Naive thymus-derived CD4-positive, alpha-beta T cell (primary cell): Measurements from ENCODE around the gene PRR23C. TPM values are rescaled to one million over a fixed set of nuclear protein-coding genes. Genes with fewer than 3 reads are reported as not detected.

Experiments used
- ATAC-seq: fragments of 150-1000 bp; cut with Tn5 transposase; 2 replicates; pipeline ENCODE4 v1.10.0; 2021; ENCODE audit warnings: mild to moderate bottlenecking, moderate library complexity
- CTCF ChIA-PET: fragments of 350-600 bp; sonication (Branson Sonifier 250); formaldehyde crosslinking; loops from one replicate; lab custom pipeline; 2021; ENCODE audit warnings: antibody characterized with exemption; lab: Charles Lee
- POLR2A ChIA-PET: fragments of 350-600 bp; sonication (Branson Sonifier 250); formaldehyde crosslinking; loops from one replicate; lab custom pipeline; 2021; ENCODE audit warnings: antibody characterized with exemption, inconsistent platforms; lab: Charles Lee
- DNase-seq, 9 donors: peaks; one replicate each; pipeline versions ENCODE4 v3.0.0 to v3.0.0-alpha.2; 2020 to 2022; ENCODE audit warnings: mixed read lengths in 1 of 9
- H3K27ac ChIP-seq: one replicate; pipeline ENCODE4 v1.7.0; 2013; ENCODE audit warnings: mild to moderate bottlenecking, low read depth, low read length, moderate library complexity
- H3K27me3 ChIP-seq, 2 donors: one replicate each; pipeline ENCODE4 v1.7.0; 2013; ENCODE audit warnings: low read length in 2 of 2, mild to moderate bottlenecking in 2 of 2, moderate library complexity in 2 of 2; ENCODE audit not compliant: control insufficient read depth in 2 of 2, insufficient read depth in 2 of 2
- H3K36me3 ChIP-seq, 3 experiments: 1 replicate in 2 of 3; 2 replicates in 1 of 3; pipeline ENCODE4 v1.7.0; 2013; ENCODE audit warnings: low read length in 3 of 3, mild to moderate bottlenecking in 3 of 3, moderate library complexity in 1 of 3; ENCODE audit not compliant: insufficient read depth in 3 of 3, control insufficient read depth in 2 of 3
- H3K4me1 ChIP-seq, 2 donors: one replicate each; pipeline ENCODE4 v1.7.0; 2013; ENCODE audit warnings: low read length in 2 of 2, mild to moderate bottlenecking in 2 of 2, moderate library complexity in 1 of 2; ENCODE audit not compliant: control insufficient read depth in 2 of 2, insufficient read depth in 2 of 2
- H3K4me3 ChIP-seq: 2 replicates; pipeline ENCODE4 v1.7.0; 2013; ENCODE audit warnings: mild to moderate bottlenecking, low read length
- H3K9me3 ChIP-seq, 3 experiments: 1 replicate in 2 of 3; 2 replicates in 1 of 3; pipeline ENCODE4 v1.7.0; 2013; ENCODE audit warnings: low read length in 3 of 3; ENCODE audit not compliant: control insufficient read depth in 2 of 3
- H3K27ac Mint-ChIP-seq, 9 donors: one replicate each; pipeline ENCODE4 v1.8.0; 2020 to 2022; ENCODE audit warnings: mixed read lengths in 9 of 9, mild to moderate bottlenecking in 8 of 9, moderate library complexity in 5 of 9, inconsistent platforms in 2 of 9
- H3K27me3 Mint-ChIP-seq, 5 donors: one replicate each; pipeline ENCODE4 v1.8.0; 2021 to 2022; ENCODE audit warnings: mixed read lengths in 5 of 5, mild to moderate bottlenecking in 1 of 5
- H3K36me3 Mint-ChIP-seq, 5 donors: one replicate each; pipeline ENCODE4 v1.8.0; 2020 to 2022; ENCODE audit warnings: mixed read lengths in 5 of 5, mild to moderate bottlenecking in 3 of 5, inconsistent platforms in 1 of 5
- H3K4me1 Mint-ChIP-seq, 7 donors: one replicate each; pipeline ENCODE4 v1.8.0; 2020 to 2022; ENCODE audit warnings: mixed read lengths in 7 of 7, mild to moderate bottlenecking in 3 of 7, inconsistent platforms in 1 of 7
- H3K4me3 Mint-ChIP-seq, 10 donors: one replicate each; pipeline ENCODE4 v1.8.0; 2020 to 2022; ENCODE audit warnings: mild to moderate bottlenecking in 10 of 10, mixed read lengths in 10 of 10, moderate library complexity in 6 of 10, inconsistent platforms in 2 of 10
- H3K9me3 Mint-ChIP-seq, 11 donors: one replicate each; pipeline ENCODE4 v1.8.0; 2020 to 2022; ENCODE audit warnings: mixed read lengths in 11 of 11, mild to moderate bottlenecking in 4 of 11, inconsistent platforms in 1 of 11, moderate library complexity in 1 of 11
- intact Hi-C, 2 donors: fragments of 100-400 bp; cut with micrococcal nuclease; formaldehyde crosslinking; loops; one replicate each; pipeline ENCODE4 v1.15.1; 2023
- polyA plus RNA-seq, 2 donors: library from polyadenylated mRNA; unstranded; fragments of 300-500 nt; fragmentation: Illumina TruSeq; gene quantifications; one replicate each; pipeline ENCODE4 v1.2.3, GENCODE V29; 2021
- total RNA-seq, 6 experiments: library from RNA in 5 of 6; stranded (reverse) in 5 of 6; gene quantifications; 1 replicate in 5 of 6; 2 replicates in 1 of 6; pipeline ENCODE4 v1.2.3 and lab custom pipeline; 2021 to 2026

The PRR23C gene
- total and polyA plus RNA-seq, 7 experiments from 2014 or later: not detected

GRCh38 chr3:138995706-138996105 lies 49.0 kb downstream of the PRR23C start:
- intact Hi-C loops: no loop called here
- POLR2A ChIA-PET: no interaction called here
- H3K4me1 ChIP-seq: no peaks in the 10 kb centered on the region
- no peaks in the 10 kb centered on the region for H3K4me1 Mint-ChIP-seq
- no peak overlapping the region for H3K4me3 ChIP-seq
- no peak for ATAC-seq
- CTCF ChIA-PET: no interaction called here
- no peak overlapping the region for H3K27ac Mint-ChIP-seq
- H3K27me3 ChIP-seq: no peaks in the 10 kb centered on the region
- H3K9me3 Mint-ChIP-seq: peaks cover 0 to 14% (median 4%) of the 10 kb centered on the region in 11 donors
- no peak overlapping the region for H3K4me3 Mint-ChIP-seq
- peaks cover 13 to 57% (median 35%) of the 10 kb centered on the region in 5 donors for H3K27me3 Mint-ChIP-seq
- no peaks in the 10 kb centered on the region for H3K36me3 Mint-ChIP-seq
- H3K36me3 ChIP-seq: no peaks in the 10 kb centered on the region
- no peak for DNase-seq
- no peaks in the 10 kb centered on the region for H3K9me3 ChIP-seq
- H3K27ac ChIP-seq: no peak overlapping the region

Other genes starting within 250 kb of the PRR23C start
- gene PIK3CB, start 210.0 kb downstream of the PRR23C start, total RNA-seq: 10 to 100 TPM; 22.2 to 46.9 (median 38.3) TPM
- gene PIK3CB, start 210.0 kb downstream of the PRR23C start, polyA plus RNA-seq: 10 to 100 TPM; 19.6 to 26.6 TPM
- not detected for gene FOXL2, start 97.8 kb downstream of the PRR23C start, total RNA-seq
- gene FOXL2, start 97.8 kb downstream of the PRR23C start, polyA plus RNA-seq: not detected
- gene FOXL2NB, start 97.7 kb downstream of the PRR23C start, total RNA-seq: not detected
- gene FOXL2NB, start 97.7 kb downstream of the PRR23C start, polyA plus RNA-seq: not detected
- not detected for gene PRR23A, start 38.6 kb downstream of the PRR23C start, total RNA-seq
- not detected for gene PRR23A, start 38.6 kb downstream of the PRR23C start, polyA plus RNA-seq
- gene PRR23B, start 24.0 kb downstream of the PRR23C start, total RNA-seq: not detected
- not detected for gene PRR23B, start 24.0 kb downstream of the PRR23C start, polyA plus RNA-seq